GM18909 (cell line): ENCODE results near the gene KIR3DL3.
"Not testable (repeated sequence)": the region's sequence is repeated elsewhere in the genome, so short reads cannot be mapped to it uniquely, and the experiment has no call there.

Source experiments
- ATAC-seq: cut with Tn5 transposase; IDR thresholded peaks from one replicate; pipeline ENCODE4 v1.9.1; 2021; ENCODE audit warnings: mild to moderate bottlenecking; ENCODE audit not compliant: unreplicated experiment, poor library complexity

The KIR3DL3 gene

DNA sequence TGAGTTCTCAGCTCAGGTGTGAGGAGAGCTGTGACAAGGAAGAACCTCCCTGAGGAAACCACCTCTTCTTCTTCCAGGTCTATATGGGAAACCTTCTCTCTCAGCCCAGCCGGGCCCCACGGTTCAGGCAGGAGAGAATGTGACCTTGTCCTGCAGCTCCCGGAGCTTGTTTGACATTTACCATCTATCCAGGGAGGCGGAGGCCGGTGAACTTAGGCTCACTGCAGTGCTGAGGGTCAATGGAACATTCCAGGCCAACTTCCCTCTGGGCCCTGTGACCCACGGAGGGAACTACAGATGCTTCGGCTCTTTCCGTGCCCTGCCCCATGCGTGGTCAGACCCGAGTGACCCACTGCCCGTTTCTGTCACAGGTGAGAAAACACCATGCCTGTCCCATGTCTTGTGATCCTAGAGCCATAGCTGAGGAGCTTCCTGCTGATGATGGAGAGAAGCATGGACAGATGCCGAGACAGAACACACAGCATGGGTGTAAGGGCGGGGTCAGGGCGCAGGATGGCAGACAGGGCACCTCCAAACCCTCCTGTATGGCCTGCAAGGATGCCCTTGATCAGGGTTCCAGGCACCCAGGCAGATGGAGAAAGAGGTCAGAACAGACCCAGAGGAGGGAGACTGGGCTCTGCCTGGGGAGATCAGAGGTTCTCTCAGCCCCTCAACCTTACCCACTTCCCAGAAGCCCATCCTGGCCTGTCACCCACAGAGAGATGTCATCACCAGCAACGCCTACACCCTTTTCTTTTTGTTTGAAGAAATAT lies 5.4 kb downstream of the KIR3DL3 start:
- ATAC-seq = no peak

GRCh38 chr19:54731191-54731590 lies 6.9 kb downstream of the KIR3DL3 start:
- ATAC-seq = no peak

DNA sequence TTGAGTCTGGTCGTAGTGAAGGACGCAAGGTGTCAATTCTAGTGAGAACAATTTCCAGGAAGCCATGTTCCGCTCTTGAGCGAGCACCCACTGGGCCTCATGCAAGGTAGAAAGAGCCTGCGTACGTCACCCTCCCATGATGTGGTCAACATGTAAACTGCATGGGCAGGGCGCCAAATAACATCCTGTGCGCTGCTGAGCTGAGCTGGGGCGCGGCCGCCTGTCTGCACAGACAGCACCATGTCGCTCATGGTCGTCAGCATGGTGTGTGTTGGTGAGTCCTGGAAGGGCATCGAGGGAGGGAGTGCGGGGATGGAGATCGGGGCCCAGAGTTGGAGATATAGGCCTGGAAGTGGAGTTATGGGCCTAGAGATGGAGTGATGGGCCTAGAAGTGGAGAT lies 14.1 kb downstream of the KIR3DL3 start, which contains the start of gene KIR2DL3:
TSS of gene KIR2DL3 (plus strand) at position 208 of the 400 bp plus-strand sequence. CDS start at position 241, 33 bp downstream.
- ATAC-seq = not testable (repeated sequence)

DNA sequence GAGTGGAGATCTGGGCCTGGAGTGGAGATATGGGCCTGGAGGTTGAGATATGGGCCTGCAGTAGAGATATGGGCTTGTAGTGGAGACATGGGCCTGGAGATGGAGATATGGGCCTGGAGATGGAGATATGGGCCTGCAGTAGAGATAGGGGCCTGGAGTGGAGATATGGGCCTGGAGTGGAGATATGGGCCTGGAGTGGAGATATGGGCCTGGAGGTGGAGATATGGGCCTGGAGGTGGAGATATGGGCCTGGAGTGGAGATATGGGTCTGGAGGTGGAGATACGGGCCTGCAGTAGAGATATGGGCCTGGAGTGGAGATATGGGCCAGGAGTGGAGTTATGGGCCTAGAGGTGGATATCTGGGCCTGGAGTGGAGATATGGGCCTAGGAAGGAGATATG lies 14.5 kb downstream of the KIR3DL3 start:
- no peak for ATAC-seq

DNA sequence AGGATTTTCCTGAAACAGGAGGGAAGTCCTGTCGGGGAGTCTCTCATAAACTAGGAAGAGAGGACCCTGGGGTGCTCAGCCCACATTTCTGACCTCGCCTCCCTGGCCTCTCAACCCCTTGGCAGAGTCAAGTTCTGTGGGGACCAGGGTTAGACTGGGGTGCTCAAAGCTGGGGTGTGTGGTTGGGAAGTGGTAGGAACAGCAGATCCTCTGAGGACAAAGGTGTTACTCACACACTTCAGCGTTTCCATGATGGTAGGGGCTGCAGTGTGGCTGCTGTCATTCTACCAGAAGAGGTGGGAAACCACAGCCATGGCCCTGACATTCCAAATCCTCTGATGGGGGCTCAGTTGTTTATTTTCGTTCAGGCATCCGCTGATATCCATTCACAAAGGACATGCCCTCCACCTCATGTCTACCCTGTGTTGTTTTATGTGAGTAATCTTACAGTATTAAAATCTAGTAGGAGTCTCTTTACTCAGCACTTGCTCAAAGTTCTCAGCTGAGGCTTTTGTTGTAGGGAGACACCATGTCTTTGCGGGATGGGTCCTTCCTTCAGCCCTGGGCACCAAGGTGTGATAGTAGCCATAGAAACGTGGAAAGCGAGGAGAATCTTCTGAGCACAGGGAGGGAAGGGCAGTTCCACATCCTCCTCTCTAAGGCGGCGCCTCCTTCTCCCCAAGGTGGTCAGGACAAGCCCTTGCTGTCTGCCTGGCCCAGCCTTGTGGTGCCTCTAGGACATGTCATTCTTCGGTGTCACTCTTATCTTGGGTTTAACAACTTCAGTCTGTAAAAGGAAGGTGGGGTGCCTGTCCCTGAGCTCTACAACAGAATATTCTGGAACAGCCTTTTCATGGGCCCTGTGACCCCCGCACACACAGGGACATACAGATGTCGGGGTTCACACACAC lies 15.6 kb downstream of the KIR3DL3 start:
- ATAC-seq = no peak

DNA sequence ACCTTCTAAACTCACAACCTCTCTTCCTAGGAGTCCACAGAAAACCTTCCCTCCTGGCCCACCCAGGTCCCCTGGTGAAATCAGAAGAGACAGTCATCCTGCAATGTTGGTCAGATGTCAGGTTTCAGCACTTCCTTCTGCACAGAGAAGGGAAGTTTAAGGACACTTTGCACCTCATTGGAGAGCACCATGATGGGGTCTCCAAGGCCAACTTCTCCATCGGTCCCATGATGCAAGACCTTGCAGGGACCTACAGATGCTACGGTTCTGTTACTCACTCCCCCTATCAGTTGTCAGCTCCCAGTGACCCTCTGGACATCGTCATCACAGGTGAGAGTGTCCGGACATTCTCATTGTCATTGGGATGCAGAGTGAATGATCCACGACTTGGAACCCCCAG lies 17.7 kb downstream of the KIR3DL3 start:
- ATAC-seq = not testable (repeated sequence)

- ATAC-seq = not testable (repeated sequence)
Measured at GRCh38 chr19:54744080-54744479, 19.8 kb downstream of the KIR3DL3 start.

DNA sequence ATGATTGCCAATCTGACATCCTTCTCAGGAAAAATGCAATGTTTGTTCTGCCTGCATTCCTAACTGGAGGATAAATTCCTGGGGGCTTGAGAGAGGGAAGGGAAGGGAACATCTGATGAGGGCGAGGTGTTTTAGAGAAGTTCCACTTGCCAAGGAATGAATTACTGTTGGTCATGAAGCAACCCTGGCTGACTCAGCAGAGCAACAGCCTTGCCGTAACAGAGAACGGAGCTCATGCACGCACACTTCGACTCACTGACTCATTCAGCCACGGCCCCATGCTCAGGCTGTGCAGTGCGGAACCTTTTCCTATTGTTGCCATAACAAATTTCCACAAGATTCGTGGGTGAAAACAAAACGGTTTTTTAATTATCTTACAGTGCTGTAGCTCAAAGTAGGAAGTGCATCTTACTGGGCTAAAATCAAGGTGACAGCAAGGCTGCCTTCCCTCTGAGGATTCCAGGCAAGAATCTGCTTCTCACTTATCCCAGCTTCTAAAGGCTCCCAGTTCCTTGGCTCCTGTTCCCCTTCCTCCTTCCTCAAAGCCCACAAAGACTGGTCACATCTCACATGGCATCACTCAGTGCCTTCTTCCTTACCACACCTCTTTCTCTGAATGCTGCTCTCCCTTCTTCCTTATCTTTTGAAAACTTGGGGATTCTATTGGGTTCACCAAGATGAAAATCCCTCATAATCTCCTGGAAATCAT lies 23.5 kb downstream of the KIR3DL3 start:
- not testable (repeated sequence) for ATAC-seq

DNA sequence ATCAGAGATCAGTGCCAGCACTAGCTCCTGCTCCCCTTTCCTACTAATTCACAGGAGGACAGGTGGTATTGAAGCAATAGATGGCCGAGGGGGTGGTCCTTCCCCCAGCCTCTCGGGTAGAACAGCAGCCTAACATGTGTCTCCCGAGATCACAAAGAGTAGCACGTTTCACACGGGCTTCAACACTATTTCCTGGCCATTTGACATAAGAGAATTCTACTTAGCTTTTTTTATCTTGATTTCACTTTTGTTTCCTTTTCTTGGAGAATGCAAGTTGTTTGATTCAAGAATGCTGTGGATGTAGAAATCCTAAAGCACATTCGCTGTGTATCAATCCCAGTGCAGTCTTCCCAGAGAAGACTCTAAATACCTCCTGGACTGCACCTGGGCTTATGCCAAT lies 26.0 kb downstream of the KIR3DL3 start:
- ATAC-seq = not testable (repeated sequence)

DNA sequence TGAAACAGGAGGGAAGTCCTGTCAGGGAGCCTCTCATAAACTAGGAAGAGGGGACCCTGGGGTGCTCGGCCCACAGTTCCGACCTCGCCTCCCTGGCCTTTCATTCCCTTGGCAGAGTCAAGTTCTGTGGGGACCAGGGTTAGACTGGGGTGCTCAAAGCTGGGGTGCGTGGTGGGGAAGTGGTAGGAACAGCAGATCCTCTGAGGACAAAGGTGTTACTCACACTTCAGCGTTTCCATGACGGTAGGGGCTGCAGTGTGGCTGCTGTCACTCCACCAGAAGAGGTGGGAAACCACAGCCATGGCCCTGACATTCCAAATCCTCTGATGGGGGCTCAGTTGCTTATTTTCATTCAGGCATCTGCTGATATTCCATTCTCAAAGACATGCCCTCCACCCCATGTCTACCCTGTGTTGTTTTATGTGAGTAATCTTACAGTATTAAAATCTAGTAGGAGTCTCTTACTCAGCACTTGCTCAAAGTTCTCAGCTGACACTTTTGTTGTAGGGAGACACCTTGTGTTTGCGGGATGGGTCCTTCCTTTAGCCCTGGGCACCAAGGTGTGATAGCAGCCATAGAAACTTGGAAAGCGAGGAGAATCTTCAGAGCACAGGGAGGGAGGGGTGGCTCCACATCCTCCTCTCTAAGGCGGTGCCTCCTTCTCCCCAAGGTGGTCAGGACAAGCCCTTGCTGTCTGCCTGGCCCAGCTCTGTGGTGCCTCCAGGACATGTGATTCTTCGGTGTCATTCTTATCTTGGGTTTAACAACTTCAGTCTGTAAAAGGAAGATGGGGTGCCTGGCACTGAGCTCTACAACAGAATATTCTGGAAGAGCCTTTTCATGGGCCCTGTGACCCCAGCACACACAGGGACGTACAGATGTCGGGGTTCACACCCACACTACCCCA lies 32.2 kb downstream of the KIR3DL3 start:
- not testable (repeated sequence) for ATAC-seq

DNA sequence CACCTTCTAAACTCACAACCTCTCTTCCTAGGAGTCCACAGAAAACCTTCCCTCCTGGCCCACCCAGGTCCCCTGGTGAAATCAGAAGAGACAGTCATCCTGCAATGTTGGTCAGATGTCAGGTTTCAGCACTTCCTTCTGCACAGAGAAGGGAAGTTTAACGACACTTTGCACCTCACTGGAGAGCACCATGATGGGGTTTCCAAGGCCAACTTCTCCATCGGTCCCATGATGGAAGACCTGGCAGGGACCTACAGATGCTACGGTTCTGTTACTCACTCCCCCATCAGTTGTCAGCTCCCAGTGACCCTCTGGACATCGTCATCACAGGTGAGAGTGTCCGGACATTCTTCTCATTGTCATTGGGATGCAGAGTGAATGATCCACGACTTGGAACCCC lies 34.3 kb downstream of the KIR3DL3 start:
- ATAC-seq = not testable (repeated sequence)

DNA sequence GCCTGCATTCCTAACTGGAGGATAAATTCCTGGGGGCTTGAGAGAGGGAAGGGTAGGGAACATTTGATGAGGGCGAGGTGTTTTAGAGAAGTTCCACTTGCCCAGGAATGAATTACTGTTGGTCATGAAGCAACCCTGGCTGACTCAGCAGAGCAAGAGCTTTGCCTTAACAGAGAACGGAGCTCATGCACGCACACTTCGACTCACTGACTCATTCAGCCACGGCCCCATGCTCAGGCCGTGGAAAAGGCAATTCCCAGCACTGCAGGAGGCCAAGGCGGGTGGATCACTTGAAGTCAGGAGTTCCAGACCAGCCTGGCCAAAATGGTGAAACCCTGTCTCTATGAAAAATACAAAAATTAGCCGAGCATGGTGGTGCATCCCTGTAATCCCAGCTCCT lies 40.0 kb downstream of the KIR3DL3 start:
- ATAC-seq = not testable (repeated sequence)

- not testable (repeated sequence) for ATAC-seq
Measured at GRCh38 chr19:54766464-54766863, 42.2 kb downstream of the KIR3DL3 start.

DNA sequence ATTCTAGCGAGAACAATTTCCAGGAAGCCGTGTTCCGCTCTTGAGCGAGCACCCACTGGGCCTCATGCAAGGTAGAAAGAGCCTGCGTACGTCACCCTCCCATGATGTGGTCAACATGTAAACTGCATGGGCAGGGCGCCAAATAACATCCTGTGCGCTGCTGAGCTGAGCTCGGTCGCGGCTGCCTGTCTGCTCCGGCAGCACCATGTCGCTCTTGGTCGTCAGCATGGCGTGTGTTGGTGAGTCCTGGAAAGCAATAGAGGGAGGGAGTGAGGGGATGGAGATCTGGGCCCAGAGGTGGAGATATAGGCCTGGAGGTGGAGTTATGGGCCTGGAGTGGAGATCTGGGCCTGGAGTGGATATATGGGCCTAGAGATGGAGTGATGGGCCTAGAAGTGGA lies 45.4 kb downstream of the KIR3DL3 start, which contains the start of gene KIR2DL1:
TSS of gene KIR2DL1 (plus strand) at position 148 of the 400 bp plus-strand sequence. CDS start at position 206, 58 bp downstream.
- not testable (repeated sequence) for ATAC-seq

DNA sequence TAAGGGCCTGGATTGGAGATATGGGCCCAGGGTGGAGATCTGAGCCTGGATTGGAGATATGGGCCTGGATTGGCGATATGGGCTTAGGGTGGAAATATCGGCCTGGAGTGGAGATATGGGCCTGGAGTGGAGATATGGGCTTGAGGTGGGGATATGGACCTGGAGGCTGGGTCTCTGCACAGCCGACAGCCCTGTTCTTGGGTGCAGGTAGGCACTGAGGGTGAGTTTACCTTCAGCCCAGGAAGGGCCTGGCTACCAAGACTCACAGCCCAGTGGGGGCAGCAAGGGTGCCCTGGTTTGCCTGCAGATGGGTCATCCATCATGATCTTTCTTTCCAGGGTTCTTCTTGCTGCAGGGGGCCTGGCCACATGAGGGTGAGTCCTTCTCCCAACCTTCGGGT lies 46.3 kb downstream of the KIR3DL3 start:
- ATAC-seq = not testable (repeated sequence)

DNA sequence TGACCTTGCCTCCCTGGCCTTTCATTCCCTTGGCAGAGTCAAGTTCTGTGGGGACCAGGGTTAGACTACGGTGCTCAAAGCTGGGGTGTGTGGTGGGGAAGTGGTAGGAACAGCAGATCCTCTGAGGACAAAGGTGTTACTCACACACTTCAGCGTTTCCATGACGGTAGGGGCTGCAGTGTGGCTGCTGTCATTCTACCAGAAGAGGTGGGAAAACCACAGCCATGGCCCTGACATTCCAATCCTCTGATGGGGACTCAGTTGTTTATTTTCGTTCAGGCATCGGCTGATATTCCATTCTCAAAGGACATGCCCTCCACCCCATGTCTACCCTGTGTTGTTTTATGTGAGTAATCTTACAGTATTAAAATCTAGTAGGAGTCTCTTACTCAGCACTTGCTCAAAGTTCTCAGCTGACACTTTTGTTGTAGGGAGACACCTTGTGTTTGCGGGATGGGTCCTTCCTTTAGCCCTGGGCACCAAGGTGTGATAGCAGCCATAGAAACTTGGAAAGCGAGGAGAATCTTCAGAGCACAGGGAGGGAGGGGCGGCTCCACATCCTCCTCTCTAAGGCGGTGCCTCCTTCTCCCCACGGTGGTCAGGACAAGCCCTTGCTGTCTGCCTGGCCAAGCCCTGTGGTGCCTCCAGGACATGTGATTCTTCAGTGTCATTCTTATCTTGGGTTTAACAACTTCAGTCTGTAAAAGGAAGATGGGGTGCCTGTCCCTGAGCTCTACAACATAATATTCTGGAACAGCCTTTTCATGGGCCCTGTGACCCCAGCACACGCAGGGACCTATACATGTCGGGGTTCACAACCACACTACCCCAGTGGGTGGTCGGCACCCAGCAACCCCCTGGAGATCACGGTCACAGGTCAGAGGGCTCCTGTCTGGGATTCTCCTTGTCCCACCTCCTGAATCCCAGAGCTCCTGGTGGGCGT lies 47.0 kb downstream of the KIR3DL3 start:
- ATAC-seq = not testable (repeated sequence)

- ATAC-seq = not testable (repeated sequence)
Measured at GRCh38 chr19:54772666-54773065, 48.4 kb downstream of the KIR3DL3 start.
